ENCODE data around the gene SLC35F4.

SLC35F4 gene

DNA sequence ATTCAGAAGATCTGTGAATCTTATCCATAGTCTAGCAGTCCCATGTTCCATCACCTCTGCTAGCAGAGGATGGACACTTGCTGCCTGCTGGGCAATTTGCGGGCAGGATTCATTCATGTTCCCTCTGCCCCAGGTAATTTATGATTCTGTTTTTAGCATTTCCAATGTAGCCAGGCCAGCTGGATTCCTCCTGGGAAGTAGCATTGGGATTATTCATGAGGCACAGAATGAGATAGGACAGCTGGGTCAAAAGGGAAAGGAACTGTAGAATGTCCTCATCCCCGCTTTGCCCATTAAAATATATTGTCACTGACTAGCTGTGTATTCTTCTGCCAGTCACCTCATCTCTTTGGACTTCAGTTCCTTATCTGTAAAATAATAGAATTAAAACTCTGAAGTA lies 68.7 kb downstream of the SLC35F4 start:
- TF ChIP-seq, protein P1, sequence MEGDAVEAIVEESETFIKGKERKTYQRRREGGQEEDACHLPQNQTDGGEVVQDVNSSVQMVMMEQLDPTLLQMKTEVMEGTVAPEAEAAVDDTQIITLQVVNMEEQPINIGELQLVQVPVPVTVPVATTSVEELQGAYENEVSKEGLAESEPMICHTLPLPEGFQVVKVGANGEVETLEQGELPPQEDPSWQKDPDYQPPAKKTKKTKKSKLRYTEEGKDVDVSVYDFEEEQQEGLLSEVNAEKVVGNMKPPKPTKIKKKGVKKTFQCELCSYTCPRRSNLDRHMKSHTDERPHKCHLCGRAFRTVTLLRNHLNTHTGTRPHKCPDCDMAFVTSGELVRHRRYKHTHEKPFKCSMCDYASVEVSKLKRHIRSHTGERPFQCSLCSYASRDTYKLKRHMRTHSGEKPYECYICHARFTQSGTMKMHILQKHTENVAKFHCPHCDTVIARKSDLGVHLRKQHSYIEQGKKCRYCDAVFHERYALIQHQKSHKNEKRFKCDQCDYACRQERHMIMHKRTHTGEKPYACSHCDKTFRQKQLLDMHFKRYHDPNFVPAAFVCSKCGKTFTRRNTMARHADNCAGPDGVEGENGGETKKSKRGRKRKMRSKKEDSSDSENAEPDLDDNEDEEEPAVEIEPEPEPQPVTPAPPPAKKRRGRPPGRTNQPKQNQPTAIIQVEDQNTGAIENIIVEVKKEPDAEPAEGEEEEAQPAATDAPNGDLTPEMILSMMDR (IDR thresholded peaks at IDR 0.05) = no peak
- no peaks in the 10 kb centered on the region for H3K27me3 ChIP-seq
- H3K4me1 ChIP-seq (ENCODE audit: control insufficient read depth in 1 of 2, insufficient read depth in 1 of 2, low read depth in 1 of 2, low read length in 1 of 2) = no peaks in the 10 kb centered on the region
- no peak overlapping the region for H3K4me3 ChIP-seq (ENCODE audit: low read depth in 1 of 2, low read length in 1 of 2)
- H3K36me3 ChIP-seq = no peaks in the 10 kb centered on the region
- no peak overlapping the region for H3K27ac ChIP-seq
- H3K9me3 ChIP-seq = no peaks in the 10 kb centered on the region

DNA sequence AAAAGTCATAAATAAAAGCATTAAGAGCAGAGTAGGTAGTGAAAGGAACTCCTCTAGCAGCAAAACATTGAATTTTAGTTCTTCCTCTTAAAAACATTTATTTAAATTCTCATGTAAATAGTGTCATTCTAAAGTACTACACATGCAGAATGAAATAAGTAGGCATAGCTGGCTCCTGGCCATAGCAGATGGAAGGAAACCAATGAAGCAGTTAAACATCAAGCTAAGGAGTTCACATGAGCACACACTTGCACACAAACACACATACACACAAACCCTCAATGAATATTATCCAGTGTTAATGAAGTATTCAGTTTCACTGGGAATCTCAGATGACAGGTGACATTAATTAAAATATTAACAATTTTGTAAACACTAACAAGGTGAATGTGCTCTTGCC lies 69.3 kb downstream of the SLC35F4 start:
- Histone ChIP-seq H3K36me3 (no peaks in the 10 kb centered on the region), H3K9me3 (no peaks in the 10 kb centered on the region), H3K27me3 (no peaks in the 10 kb centered on the region), H3K4me1 (ENCODE audit: control insufficient read depth in 1 of 2, insufficient read depth in 1 of 2, low read depth in 1 of 2, low read length in 1 of 2) (no peaks in the 10 kb centered on the region), H3K27ac (no peak overlapping the region), H3K4me3 (ENCODE audit: low read depth in 1 of 2, low read length in 1 of 2) (no peak overlapping the region)
- TF ChIP-seq, protein P1 (IDR thresholded peaks at IDR 0.05) = no peak

DNA sequence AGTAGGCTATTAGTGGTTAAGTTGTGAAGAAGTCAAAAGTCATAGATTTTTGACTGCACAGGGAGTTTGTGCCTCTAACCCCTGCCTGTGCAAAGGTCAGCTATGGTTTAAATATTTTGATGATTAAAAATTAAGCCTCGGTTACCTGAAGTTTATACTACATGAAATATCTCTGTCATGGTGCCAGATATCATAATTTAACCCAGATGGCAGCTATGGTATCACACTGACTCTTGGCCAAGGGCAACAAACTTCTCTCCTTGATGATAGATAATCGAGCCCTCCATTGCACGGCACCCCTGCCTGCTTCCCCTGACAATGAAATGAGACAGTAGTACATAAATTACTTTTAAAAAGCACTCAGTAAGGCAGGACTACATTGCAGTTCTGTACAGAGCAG lies 80.8 kb downstream of the SLC35F4 start:
- TF ChIP-seq, protein P1 (IDR thresholded peaks at IDR 0.05) = no peak
- H3K27ac ChIP-seq = no peak overlapping the region
- no peaks in the 10 kb centered on the region for H3K9me3 ChIP-seq
- no peaks in the 10 kb centered on the region for H3K27me3 ChIP-seq
- H3K4me1 ChIP-seq (ENCODE audit: control insufficient read depth in 1 of 2, insufficient read depth in 1 of 2, low read depth in 1 of 2, low read length in 1 of 2) = no peaks in the 10 kb centered on the region
- no peak overlapping the region for H3K4me3 ChIP-seq (ENCODE audit: low read depth in 1 of 2, low read length in 1 of 2)
- H3K36me3 ChIP-seq = no peaks in the 10 kb centered on the region

DNA sequence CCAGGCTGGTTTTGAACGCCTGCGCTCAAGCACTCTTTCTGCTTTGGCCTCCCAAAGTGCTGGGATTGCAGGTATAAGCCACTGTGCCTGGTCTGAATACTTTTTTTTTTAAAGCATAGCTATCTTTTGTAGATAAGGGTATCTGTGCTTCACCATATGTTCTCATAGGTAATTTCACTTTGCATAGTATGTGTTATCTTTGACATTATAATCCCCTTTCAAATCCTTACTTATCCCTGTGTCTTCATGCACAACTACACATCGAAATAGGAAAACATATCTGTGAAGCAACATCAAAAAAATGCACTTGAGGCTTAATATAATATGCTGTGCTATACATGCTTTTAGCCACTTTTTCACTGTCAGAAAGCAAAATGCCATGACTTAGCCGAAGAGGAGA lies 94.1 kb downstream of the SLC35F4 start:
- Histone ChIP-seq H3K36me3 (no peaks in the 10 kb centered on the region), H3K4me3 (ENCODE audit: low read depth in 1 of 2, low read length in 1 of 2) (no peak overlapping the region), H3K9me3 (no peaks in the 10 kb centered on the region), H3K27me3 (no peaks in the 10 kb centered on the region), H3K4me1 (ENCODE audit: control insufficient read depth in 1 of 2, insufficient read depth in 1 of 2, low read depth in 1 of 2, low read length in 1 of 2) (no peaks in the 10 kb centered on the region), H3K27ac (no peak overlapping the region)
- TF ChIP-seq, protein P1 (IDR thresholded peaks at IDR 0.05) = no peak

DNA sequence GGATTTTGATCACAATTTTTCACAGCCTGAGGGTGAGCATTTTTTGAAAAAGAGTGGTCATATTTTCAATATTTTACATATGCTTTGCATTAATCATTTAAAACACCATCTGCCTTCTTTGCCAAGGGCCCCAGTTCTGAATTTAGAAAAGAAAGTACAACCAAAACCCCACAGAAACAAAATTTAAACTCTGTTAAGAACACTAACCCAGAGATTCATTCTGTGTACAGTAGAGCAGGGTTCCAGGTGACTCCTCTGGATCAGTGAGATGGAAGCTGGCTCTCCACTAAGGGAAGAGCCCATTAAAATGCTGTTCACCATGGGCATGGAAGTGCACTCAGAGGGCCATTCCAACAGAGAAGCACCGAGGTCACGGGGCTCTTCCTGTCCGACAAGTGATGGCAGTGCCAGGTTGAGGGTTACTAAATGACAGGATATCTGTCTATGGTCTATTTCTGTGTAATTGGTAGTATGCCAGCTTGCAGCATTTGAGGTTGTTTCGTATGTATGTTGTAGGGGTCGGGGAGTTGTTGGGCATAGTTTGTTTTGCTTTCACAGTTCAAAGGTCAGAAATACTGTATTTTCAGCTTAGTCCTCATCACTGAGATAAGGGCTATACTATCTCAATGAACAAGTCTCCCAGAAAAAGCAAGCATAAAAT lies 95.9 kb downstream of the SLC35F4 start:
- Histone ChIP-seq H3K36me3 (no peaks in the 10 kb centered on the region), H3K27me3 (no peaks in the 10 kb centered on the region), H3K27ac (no peak overlapping the region), H3K4me1 (ENCODE audit: control insufficient read depth in 1 of 2, insufficient read depth in 1 of 2, low read depth in 1 of 2, low read length in 1 of 2) (no peaks in the 10 kb centered on the region), H3K4me3 (ENCODE audit: low read depth in 1 of 2, low read length in 1 of 2) (no peak overlapping the region), H3K9me3 (no peaks in the 10 kb centered on the region)
- TF ChIP-seq, protein P1 (IDR thresholded peaks at IDR 0.05) = no peak

Measured in neutrophil (primary cell).